Suprapubic skin (tissue), 3 donors: ENCODE results near the gene CMKLR1.

Experiments
- CTCF ChIP-seq, 2 donors: fragments of 200-600 bp in 1 of 2; fragments of 450-650 bp in 1 of 2; sonication (generic) in 1 of 2; IDR thresholded peaks; one replicate each; pipeline ENCODE4 v1.5.1; 2016 to 2019; ENCODE audit warnings: antibody characterized with exemption in 2 of 2, mild to moderate bottlenecking in 1 of 2, moderate library complexity in 1 of 2
- POLR2A ChIP-seq, 2 donors: fragments of 450-650 bp; IDR thresholded peaks; one replicate each; pipeline ENCODE4 v1.6.1; 2017; ENCODE audit warnings: antibody characterized with exemption in 2 of 2, mild to moderate bottlenecking in 2 of 2, moderate library complexity in 2 of 2

GRCh38 chr12:108355069-108355468 is 16.0 kb upstream of the CMKLR1 start:
- no peak for TF ChIP-seq CTCF (IDR thresholded peaks at IDR 0.05)
- TF ChIP-seq POLR2A (IDR thresholded peaks at IDR 0.05) = no peak
